ENCODE measurements around the gene LCA5.
"Not testable (repeated sequence)": the region's sequence is repeated elsewhere in the genome, so short reads cannot be mapped to it uniquely, and the experiment has no call there.

Gene LCA5

DNA sequence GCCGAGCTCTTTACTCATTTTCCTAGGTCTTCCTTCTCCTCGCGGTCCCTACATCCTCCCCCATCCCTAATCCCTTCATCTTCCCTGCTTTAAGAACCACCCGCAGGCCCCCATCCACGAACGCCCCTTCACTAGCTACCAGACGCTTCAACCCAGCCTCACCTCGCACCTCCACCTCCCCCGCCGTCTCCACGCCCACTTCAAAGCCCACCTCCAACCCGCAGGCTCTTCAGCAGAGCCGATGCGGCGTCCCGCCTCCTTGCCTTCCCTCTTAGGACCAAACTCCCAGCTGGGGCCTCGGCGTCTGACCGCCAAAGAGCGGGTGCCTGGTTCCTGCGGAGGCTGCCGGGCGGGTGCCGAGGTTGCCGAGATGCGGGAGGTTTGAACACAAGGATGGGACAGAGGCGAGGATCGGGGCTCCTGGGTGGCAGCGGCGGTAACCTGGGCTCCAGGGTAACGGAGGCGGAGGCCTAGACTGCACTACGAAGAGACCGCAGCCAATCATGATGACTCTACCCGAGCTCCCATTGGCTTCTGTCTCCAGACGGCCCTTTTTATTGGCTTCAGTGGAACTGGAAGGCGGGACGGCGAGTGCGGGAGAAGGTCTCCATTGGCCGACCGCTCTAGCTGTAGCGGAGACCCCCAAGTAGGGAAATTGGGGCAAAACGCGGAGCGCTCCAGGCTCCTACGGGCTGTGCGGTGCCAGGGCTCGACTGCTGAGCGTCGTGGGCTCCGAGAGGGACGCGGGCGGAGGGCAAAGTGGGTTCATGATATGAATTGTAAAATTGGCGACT, at the start of gene LCA5:
Gene LCA5, minus strand, starts transcription at position 477 of the 794 bp plus-strand sequence. CDS start 18,536 bp downstream, outside the sequence.
- DNase-seq = peak; percentile 67

DNA sequence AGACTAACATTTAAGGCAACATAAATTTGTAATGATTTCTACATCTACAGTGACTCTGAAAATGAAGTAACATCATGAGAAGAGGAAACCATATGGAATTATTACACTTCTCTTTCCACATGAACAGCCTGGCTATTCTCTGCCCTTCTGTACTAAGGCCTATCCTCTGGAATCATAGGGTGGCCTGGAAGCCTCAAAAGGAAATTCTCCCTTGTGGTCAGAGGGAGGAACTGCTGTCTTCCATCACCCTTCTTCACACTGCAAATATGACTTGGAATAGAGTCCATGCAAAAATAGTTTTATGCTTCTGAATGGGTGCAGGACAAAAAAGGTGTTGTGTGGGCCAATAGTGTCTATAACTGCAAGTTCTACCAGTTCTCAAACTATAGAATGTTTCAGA, 49.3 kb upstream of the LCA5 start:
- no peak for DNase-seq

DNA sequence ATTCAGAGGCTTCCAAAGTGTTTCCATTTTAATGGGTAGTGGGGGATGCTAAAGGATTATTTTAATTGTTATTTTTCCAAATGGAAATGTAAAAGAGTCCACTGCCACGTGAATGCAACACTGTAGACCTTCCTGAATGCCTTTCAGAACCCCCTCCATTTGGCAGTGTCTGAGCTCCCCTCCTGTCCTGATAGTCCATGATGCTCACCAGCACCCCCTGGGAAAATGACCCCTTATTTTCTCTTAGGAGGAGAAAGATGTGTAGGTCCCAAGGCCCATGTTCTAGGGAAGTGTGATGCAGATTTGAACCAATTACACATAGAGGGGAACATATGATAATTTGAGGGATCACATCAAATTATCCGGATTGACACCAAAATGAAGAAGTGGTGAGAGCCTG, 47.1 kb upstream of the LCA5 start:
- no peak for DNase-seq

DNA sequence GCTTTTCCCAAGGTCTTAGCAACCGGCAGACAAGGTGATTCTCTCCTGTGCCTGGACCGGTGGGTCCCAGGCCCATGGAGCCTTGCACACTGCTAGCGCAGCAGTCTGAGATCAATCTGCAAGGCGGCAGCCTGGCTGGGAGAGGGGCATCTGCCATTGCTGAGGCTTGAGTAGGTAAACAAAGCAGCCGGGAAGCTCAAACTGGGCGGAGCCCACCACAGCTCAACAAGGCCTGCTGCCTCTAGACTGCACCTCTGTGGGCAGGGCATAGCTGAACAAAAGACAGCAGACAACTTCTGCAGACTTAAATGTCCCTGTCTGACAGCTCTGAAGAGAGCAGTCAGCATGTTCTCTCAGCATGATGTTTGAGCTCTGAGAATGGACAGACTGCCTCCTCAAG, 40.7 kb upstream of the LCA5 start:
- not testable (repeated sequence) for DNase-seq

GRCh38 chr6:79574630-79575225, 37.5 kb upstream of the LCA5 start:
- no peak for DNase-seq

GRCh38 chr6:79574174-79574573, 36.9 kb upstream of the LCA5 start:
- DNase-seq = no peak

- no peak for DNase-seq
Measured at GRCh38 chr6:79571030-79571367, 33.8 kb upstream of the LCA5 start.

DNA sequence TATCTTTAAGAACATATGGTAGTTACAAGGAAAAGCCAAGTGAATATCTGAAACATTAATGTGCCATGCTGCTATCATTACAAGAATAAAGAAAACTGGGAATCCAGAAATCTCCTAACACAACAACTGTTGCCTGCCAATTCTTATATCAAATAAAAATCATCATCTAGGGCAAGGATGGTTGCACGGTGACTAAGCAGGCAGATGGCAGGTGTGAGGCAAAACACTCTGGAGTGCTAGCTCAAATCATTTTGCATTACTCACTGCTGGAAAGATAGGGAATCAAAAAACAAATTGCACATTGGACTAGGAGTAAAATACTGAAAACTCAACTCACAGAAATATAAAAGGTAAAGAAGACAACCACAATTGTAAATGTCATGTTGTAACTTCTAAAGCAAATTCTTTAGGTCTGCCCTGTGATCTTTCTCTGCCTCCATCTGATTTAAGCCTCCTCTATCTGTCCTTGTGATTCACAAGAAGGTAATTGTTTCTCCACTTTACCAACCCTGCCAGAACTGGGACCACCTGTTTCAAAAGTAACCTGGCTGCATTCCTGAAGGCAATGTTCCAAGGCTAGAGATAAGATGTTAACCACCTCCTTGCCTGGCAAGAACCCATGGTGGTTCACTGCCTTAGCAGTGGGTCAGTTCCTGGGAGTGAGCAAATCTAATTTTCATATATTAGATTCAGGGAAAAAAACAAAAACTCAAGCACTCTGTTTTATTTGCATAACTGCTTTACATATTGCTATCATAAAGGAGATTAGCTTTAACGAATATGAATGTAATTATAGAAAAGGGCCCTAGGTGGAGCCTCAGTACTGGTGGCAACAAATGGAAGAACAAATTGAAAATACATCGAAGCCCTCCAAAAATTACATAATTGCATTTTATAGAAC, 33.1 kb upstream of the LCA5 start:
- no peak for DNase-seq

DNA sequence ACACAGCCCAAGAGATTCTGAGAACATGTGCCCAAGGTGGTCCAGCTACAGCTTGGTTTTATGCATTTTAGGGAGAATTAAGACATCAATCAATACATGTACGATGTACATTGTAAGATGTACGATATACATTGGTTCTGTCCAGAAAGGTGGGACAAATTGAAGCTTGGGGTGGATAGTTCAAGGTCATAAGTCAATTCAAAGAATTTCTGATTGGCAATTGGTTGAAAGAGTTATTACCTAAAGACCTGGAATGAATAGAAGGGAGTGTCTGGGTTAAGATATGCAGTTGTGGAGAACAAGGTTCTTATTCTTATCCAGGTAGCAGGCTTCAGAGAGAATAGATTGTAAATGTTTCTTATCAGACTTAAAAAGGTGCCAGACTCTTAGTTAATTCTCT, 31.8 kb upstream of the LCA5 start:
- DNase-seq = no peak

GRCh38 chr6:79564636-79565035, 27.4 kb upstream of the LCA5 start:
- DNase-seq = no peak

DNA sequence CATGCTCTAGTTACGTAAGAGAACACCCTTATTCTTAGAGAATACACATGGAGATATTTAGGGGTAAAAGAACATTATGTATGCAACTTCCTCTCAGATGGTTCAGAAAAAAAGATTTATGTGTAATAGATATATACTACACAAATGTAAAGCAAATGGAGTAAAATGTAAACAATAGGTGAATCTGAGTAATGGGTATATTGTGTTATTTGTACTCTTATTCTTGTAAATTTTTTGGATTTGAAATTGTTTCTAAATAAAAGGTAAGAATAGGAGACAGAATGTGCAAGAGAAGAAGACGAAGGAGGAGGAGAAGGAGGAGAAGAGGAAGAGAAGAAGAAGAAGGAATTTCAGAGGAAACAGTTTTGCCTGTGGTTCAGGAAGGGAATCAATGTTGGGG, 22.5 kb upstream of the LCA5 start:
- DNase-seq = no peak

DNA sequence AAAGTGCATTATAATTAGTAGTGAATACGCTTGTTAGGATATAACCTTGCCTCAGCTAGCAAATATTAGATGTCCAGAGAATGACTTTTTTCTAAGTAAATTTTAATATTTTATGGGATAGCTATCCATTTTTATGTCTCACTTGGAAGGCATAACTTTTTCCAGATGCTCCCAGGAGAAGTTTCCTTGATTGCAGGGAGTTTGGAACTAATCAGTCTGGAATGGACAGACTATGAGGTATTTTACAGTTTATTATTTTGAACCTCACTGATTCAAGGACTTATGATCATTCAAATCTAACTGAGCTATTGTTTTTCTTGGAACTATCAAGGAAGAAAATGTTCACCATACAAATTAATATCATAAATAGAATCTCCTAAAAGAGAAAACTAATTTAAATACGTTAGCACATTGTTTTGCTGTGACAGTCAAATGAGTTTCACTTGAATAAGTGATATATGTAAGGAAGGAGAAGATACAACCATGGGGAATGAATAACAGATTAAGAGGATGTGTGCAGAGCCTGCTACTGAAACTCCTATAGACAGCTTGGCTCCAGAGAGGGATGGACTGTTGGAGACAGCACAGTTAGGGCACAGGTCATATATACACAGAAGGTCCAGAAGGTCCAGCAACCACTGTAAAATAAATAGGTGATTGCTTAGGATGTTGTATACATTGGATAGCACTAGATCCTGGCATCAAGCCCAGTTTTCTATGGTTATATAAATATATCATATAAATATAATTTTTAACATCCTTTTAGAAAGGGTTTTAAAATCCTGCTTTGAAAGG, 20.6 kb upstream of the LCA5 start:
- DNase-seq = no peak

DNA sequence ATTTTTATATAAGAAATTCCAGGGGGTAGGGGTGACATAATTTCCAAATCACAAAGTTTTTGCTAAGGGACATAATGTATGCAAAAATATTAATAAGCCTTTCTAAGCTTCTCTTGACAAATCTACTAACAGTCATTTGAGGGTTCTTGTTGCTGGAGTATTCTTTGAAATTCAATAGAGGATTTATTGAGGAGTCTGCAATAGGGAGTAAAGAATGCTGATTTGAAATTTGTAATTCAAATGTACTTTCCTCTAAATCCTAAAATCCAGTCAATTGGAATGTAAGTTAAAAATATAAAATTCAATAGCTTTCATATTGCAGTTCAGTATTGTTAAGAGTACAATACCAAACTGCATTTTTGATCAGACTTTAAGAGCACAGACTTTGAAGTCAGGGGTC, 17.1 kb upstream of the LCA5 start:
- DNase-seq = no peak

GRCh38 chr6:79551401-79551800, 14.2 kb upstream of the LCA5 start:
- DNase-seq = no peak

- DNase-seq = no peak
Measured at GRCh38 chr6:79548304-79548703, 11.1 kb upstream of the LCA5 start.

DNA sequence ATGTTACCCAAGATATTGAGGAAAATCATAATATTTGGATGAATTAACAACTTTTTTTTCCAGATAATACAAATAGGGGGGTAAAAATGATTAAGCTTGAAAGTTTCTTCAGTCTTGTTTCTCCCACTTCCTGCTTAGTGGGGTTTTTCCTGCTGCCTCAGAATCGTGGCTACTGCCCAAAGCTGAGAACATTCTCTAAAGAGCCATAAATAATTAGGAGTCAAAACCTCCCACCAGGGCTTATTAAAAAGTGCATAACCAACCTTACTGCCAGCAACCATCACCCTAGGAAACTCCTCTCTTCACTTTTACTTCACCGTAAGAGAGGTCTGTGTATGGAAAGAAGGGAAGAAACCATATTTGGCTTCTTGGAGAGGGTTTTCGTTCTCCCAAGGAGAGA, 9.0 kb upstream of the LCA5 start:
- no peak for DNase-seq

DNA sequence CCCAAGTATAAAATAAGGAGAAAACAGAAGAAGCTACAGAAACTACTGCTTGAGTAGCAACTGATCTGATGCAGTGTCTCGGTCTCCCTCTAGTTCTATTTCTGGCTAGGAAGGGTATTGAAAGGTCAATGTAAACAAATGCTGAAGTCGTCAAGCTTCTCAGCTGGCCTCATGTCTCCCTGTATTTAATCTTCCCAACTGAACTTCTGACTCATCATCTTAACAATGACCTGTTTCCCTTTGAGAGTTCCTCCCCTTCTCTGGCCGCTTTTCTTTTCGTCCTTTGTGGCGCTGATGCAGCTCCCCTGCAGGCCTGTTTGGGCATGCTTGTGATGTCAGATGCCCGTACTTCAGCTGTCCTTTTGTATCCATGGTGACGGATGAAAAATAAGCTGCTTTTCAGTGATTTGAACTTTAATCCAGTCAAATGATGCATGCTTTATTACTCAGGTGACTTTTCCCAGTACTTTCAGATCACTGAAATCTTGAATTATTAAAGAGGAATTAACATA, 7.8 kb upstream of the LCA5 start:
- no peak for DNase-seq

DNA sequence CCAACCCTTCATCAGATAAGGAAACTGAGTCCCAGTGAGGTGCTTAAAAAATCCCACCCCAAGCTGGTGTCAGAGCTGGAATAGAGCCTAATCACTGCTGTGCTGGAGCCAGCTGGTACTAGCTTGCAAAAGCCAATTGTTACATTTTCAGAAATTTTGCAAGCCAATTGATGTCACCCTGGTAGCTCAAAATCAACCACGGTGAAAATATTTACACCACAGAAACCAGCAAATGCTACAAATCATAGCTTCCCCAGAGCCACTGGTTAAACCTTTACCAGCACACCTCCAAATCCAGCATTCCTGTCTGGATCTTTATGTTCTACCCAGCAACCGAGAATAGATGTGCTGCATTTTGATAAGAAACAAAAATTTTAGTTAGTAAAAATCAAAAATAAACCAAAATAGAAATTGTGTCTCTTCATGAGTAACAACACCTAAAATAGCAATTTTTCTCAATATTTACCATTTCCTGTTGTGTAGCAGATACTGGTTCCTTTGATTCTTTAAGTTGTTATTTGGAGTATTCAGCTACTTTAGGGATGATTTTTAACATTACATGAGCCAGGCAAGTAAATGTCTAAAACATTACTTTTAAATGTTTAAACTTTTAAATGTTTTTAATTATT, 7.2 kb upstream of the LCA5 start:
- DNase-seq = no peak

DNA sequence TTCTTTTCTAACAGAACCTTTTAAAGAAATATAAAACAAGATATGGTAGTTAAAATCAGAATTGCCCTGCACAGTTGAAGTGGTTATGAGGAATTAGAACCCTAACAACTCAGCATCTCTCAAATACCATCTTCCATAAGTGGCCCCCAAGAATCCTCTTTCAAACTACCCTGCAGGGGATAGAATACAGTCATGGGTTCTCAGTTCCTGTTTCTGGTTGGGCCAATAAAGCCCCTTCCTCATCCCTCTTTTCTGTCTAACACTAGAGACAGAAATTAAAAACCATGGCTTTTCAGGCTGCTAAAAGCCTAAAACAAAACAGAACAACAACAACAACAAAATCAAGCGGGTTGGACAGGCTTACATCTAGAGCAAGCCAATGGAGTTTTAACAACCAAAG, 6.7 kb upstream of the LCA5 start:
- no peak for DNase-seq

- DNase-seq = no peak
Measured at GRCh38 chr6:79543411-79543810, 6.2 kb upstream of the LCA5 start.

DNA sequence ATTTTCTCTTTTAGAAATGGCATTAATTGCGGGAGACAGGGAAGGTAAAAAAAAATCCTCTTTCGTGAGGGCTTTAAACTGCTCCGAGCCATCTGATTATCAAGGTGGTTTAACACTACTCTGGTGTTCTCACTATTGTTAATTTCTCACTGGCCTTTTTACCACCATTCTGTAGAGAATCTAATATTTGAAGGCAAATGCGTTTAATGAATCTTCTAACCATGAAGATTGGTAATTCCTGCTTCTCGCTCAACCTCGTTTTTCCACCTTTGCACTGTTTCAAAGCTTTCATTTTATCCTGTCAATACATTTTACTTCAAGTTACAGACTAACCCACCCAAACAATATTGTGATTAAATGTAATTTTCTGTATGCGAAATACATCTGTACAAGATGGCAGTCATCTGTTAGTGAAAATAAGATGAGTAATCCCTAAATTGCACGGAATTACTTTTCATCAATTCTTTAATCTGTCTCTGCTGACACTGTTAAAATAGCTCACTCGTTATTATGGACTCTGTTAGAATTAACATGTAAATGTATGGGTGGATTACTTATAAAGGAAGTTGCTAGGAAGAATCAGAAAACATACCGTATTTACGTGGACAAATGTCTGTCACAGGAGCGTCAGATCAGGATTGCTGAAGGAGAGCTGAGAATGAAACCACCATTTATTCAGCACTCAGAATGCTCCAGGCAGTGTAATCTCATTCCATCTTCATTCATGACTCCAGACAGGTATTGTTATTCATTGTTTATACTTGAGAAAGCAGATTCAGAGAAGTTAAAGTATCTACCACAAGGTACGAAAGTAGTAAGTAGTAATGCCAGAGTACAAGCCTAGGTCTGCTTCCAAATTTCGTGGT, 1.1 kb upstream of the LCA5 start:
- no peak for DNase-seq

Data from cortex of kidney (tissue), 1 donor.